IMR-90 (cell line): ENCODE data around the gene MOV10L1. TPM values are rescaled to one million over a fixed set of nuclear protein-coding genes. Genes with fewer than 3 reads are reported as not detected.

Experiments
- ATAC-seq: fragments of 200-7000 bp; cut with Tn5 transposase; 2 replicates; pipeline ENCODE4 v1.9.1; 2020; ENCODE audit warnings: low read depth, mild to moderate bottlenecking, moderate library complexity
- BruUV-seq: library from RNA; stranded (reverse); fragments of 400-500 nt; replicated peaks from 2 replicates; lab custom pipeline; 2021; lab: Mats Ljungman, UMichigan
- CTCF ChIA-PET: fragments of 300-600 bp; formaldehyde crosslinking; extraction: SDS; loops from one replicate; lab custom pipeline; 2021; ENCODE audit warnings: antibody characterized with exemption; lab: Yijun Ruan, JAX
- POLR2A ChIA-PET: fragments of 300-600 bp; sonication (Branson Sonifier 250); formaldehyde crosslinking; loops from one replicate; lab custom pipeline; 2022; ENCODE audit warnings: antibody characterized with exemption; ENCODE audit not compliant: unreplicated experiment; lab: Charles Lee
- DNase-seq: peaks from one replicate; pipeline ENCODE4 v3.0.0; 2013
- H2AFZ ChIP-seq: replicated peaks from 2 replicates; pipeline ENCODE3; 2013; ENCODE audit warnings: low read length, mild to moderate bottlenecking; ENCODE audit not compliant: poor library complexity
- H2AK5ac ChIP-seq: 2 replicates; pipeline ENCODE4 v1.6.1; 2013; ENCODE audit warnings: low read depth, low read length, inconsistent platforms
- H2AK9ac ChIP-seq: replicated peaks from 2 replicates; pipeline ENCODE3; 2013; ENCODE audit warnings: mild to moderate bottlenecking, low read depth, low read length, moderate library complexity; ENCODE audit not compliant: poor library complexity
- H2BK120ac ChIP-seq: 2 replicates; pipeline ENCODE4 v1.6.1; 2013; ENCODE audit warnings: low read depth, low read length, inconsistent platforms
- H2BK15ac ChIP-seq: 3 replicates; pipeline ENCODE4 v1.6.1; 2013; ENCODE audit warnings: low read depth, low read length, inconsistent platforms
- H2BK20ac ChIP-seq: 2 replicates; pipeline ENCODE4 v1.6.1; 2013; ENCODE audit warnings: low read depth, mild to moderate bottlenecking, inconsistent platforms, low read length, moderate library complexity
- H2BK5ac ChIP-seq: 2 replicates; pipeline ENCODE4 v1.6.1; 2013; ENCODE audit warnings: mild to moderate bottlenecking, low read depth, low read length, inconsistent platforms; ENCODE audit not compliant: poor library complexity, severe bottlenecking
- H3K14ac ChIP-seq: replicated peaks from 2 replicates; pipeline ENCODE4 v1.6.1; 2013; ENCODE audit warnings: low read depth, low read length, inconsistent platforms
- H3K18ac ChIP-seq: 2 replicates; pipeline ENCODE4 v1.6.1; 2013; ENCODE audit warnings: low read depth, low read length, control low read depth
- H3K23ac ChIP-seq: 2 replicates; pipeline ENCODE4 v1.6.1; 2013; ENCODE audit warnings: low read depth, low read length, inconsistent platforms
- H3K27ac ChIP-seq: 2 replicates; pipeline ENCODE4 v1.5.1; 2013; ENCODE audit warnings: mild to moderate bottlenecking, control low read depth, low read length; ENCODE audit not compliant: insufficient read depth
- H3K27me3 ChIP-seq: 2 replicates; pipeline ENCODE4 v1.6.1; 2013; ENCODE audit warnings: low read length; ENCODE audit not compliant: control insufficient read depth, insufficient read depth
- H3K36me3 ChIP-seq: 2 replicates; pipeline ENCODE4 v1.6.1; 2013; ENCODE audit warnings: low read length, mixed read lengths; ENCODE audit not compliant: control insufficient read depth, insufficient read depth
- H3K4ac ChIP-seq: 2 replicates; pipeline ENCODE4 v1.6.1; 2013; ENCODE audit warnings: low read depth, low read length, inconsistent platforms
- H3K4me1 ChIP-seq: 2 replicates; pipeline ENCODE4 v1.6.1; 2013; ENCODE audit warnings: low read length, mixed read lengths; ENCODE audit not compliant: control insufficient read depth, insufficient read depth
- H3K4me2 ChIP-seq: 2 replicates; pipeline ENCODE4 v1.6.1; 2013; ENCODE audit warnings: low read depth, mild to moderate bottlenecking, control low read depth, low read length, moderate library complexity
- H3K4me3 ChIP-seq: 2 replicates; pipeline ENCODE4 v1.5.1; 2013; ENCODE audit warnings: low read depth, mild to moderate bottlenecking, control low read depth, low read length, moderate library complexity; ENCODE audit not compliant: insufficient read depth
- H3K56ac ChIP-seq: 2 replicates; pipeline ENCODE4 v1.6.1; 2013; ENCODE audit warnings: low read length, inconsistent platforms; ENCODE audit not compliant: insufficient read depth; ENCODE audit errors: extremely low read depth
- H3K79me1 ChIP-seq, 2 experiments: 2 replicates each; pipeline ENCODE4 v1.6.1; 2013; ENCODE audit warnings: low read length in 2 of 2, inconsistent platforms in 1 of 2, low read depth in 1 of 2
- H3K9ac ChIP-seq: 2 replicates; pipeline ENCODE4 v1.6.1; 2013; ENCODE audit warnings: low read depth, low read length, control low read depth
- H3K9me1 ChIP-seq: 2 replicates; pipeline ENCODE4 v1.6.1; 2013; ENCODE audit warnings: low read length, inconsistent platforms; ENCODE audit not compliant: insufficient read depth
- H3K9me3 ChIP-seq: 2 replicates; pipeline ENCODE4 v1.6.1; 2013; ENCODE audit warnings: low read length; ENCODE audit not compliant: control insufficient read depth, insufficient read depth
- H4K20me1 ChIP-seq: 2 replicates; pipeline ENCODE4 v1.6.1; 2013; ENCODE audit warnings: low read length, inconsistent platforms; ENCODE audit not compliant: insufficient read depth
- H4K5ac ChIP-seq: 2 replicates; pipeline ENCODE4 v1.6.1; 2013; ENCODE audit warnings: mild to moderate bottlenecking, low read depth, low read length, control low read depth
- H4K8ac ChIP-seq, 2 experiments: 2 replicates each; pipeline ENCODE4 v1.6.1; 2013; ENCODE audit warnings: low read depth in 2 of 2, low read length in 2 of 2, control low read depth in 1 of 2, inconsistent platforms in 1 of 2
- H4K91ac ChIP-seq: 2 replicates; pipeline ENCODE4 v1.6.1; 2013; ENCODE audit warnings: low read depth, low read length, inconsistent platforms; ENCODE audit not compliant: insufficient read depth
- BHLHE40 ChIP-seq: fragments of 150-350 bp; IDR thresholded peaks from 2 replicates; pipeline ENCODE4 v1.6.1; 2016; ENCODE audit warnings: mild to moderate bottlenecking, low read depth, low read length
- CEBPB ChIP-seq: IDR thresholded peaks from 2 replicates; pipeline ENCODE4 v1.6.1; 2012; ENCODE audit warnings: low read depth, low read length, improper control_type of control experiment
- CHD1 ChIP-seq: IDR thresholded peaks from 2 replicates; pipeline ENCODE4 v1.6.1; 2012; ENCODE audit warnings: low read depth, low read length, improper control_type of control experiment
- FOS ChIP-seq: fragments of 150-350 bp; IDR thresholded peaks from 2 replicates; pipeline ENCODE4 v1.6.1; 2016; ENCODE audit warnings: low read depth, low read length
- MAFK ChIP-seq: IDR thresholded peaks from 2 replicates; pipeline ENCODE4 v1.6.1; 2012; ENCODE audit warnings: low read depth, low read length, improper control_type of control experiment
- MAZ ChIP-seq: IDR thresholded peaks from 2 replicates; pipeline ENCODE4 v1.6.1; 2012; ENCODE audit warnings: low read depth, mild to moderate bottlenecking, low read length, improper control_type of control experiment, moderate library complexity, borderline replicate concordance
- MXI1 ChIP-seq: IDR thresholded peaks from 2 replicates; pipeline ENCODE4 v1.6.1; 2012; ENCODE audit warnings: low read depth, mild to moderate bottlenecking, low read length, moderate library complexity, borderline replicate concordance
- NFE2L2 ChIP-seq: fragments of 150-350 bp; IDR thresholded peaks from 2 replicates; pipeline ENCODE4 v1.6.1; 2016; ENCODE audit warnings: low read depth, mild to moderate bottlenecking, low read length
- POLR2A ChIP-seq: IDR thresholded peaks from 2 replicates; pipeline ENCODE4 v1.6.1; 2012; ENCODE audit warnings: mild to moderate bottlenecking, low read depth, low read length
- RAD21 ChIP-seq: IDR thresholded peaks from 2 replicates; pipeline ENCODE4 v1.6.1; 2012; ENCODE audit warnings: low read length, improper control_type of control experiment
- RCOR1 ChIP-seq: IDR thresholded peaks from 2 replicates; pipeline ENCODE4 v1.6.1; 2012; ENCODE audit warnings: mild to moderate bottlenecking, low read length, improper control_type of control experiment; ENCODE audit not compliant: insufficient replicate concordance
- RFX5 ChIP-seq: IDR thresholded peaks from 2 replicates; pipeline ENCODE4 v1.8.0; 2012; ENCODE audit warnings: low read depth, mild to moderate bottlenecking, low read length, moderate library complexity
- SMC3 ChIP-seq: fragments of 150-350 bp; IDR thresholded peaks from 2 replicates; pipeline ENCODE4 v1.6.1; 2016; ENCODE audit warnings: low read depth, mild to moderate bottlenecking, antibody characterized with exemption, low read length, moderate library complexity
- WGBS, 2 experiments: methylation state at CpG; one replicate each; pipeline versions ENCODE4 v1.1.5 to v1.1.7; 2013; ENCODE audit warnings: missing lambda C conversion rate in 2 of 2; ENCODE audit not compliant: insufficient read length in 1 of 2; ENCODE audit errors: extremely low coverage in 2 of 2; 5-methylcytosine and 5-hydroxymethylcytosine counted together
- dilution Hi-C: fragments of 300-500 bp; cut with HindIII; formaldehyde crosslinking; loops from one replicate; pipeline ENCODE4 v1.14.3; 2018; ENCODE audit warnings: low sequenced_read_pairs; ENCODE audit not compliant: unreplicated experiment
- in situ Hi-C: fragments of 300-500 bp; cut with MboI; formaldehyde crosslinking; loops from 3 replicates; pipeline ENCODE4 v1.14.3; 2019; ENCODE audit warnings: low sequenced_read_pairs, inconsistent platforms, mixed read lengths
- intact Hi-C: fragments of 100-400 bp; cut with micrococcal nuclease; formaldehyde crosslinking; loops from 2 replicates; pipeline ENCODE4 v1.10.0; 2022
- polyA plus RNA-seq, 3 experiments: library from polyadenylated mRNA; depleted of rRNA; stranded (reverse); fragments of >200 nt; gene quantifications; 2 replicates each; pipeline ENCODE4 v1.2.3, GENCODE V29; 2012; ENCODE audit warnings: low replicate concordance in 1 of 3
- total RNA-seq: library from RNA; depleted of rRNA; stranded (reverse); fragments of >200 nt; gene quantifications from 2 replicates; pipeline ENCODE4 v1.2.3, GENCODE V29; 2012
- TF ChIP-seq, protein P1 (sequence below): conservative IDR thresholded peaks from 2 replicates; pipeline ENCODE4 v1.5.1; 2012; ENCODE audit warnings: mild to moderate bottlenecking, low read depth, low read length, improper control_type of control experiment
- TF ChIP-seq, protein P2 (sequence below): fragments of 150-350 bp; IDR thresholded peaks from 2 replicates; pipeline ENCODE4 v1.6.1; 2017; ENCODE audit warnings: mild to moderate bottlenecking, antibody characterized with exemption, low read length, low read depth
- TF ChIP-seq, protein P3 (sequence below): fragments of 150-350 bp; IDR thresholded peaks from 2 replicates; pipeline ENCODE4 v1.6.1; 2016; ENCODE audit warnings: low read depth, mild to moderate bottlenecking, low read length, moderate library complexity, borderline replicate concordance

MOV10L1 gene
- total and polyA plus RNA-seq, 2 of the 4 experiments (the other 2 are of a cell fraction): 0.72 to 1.4 TPM

DNA sequence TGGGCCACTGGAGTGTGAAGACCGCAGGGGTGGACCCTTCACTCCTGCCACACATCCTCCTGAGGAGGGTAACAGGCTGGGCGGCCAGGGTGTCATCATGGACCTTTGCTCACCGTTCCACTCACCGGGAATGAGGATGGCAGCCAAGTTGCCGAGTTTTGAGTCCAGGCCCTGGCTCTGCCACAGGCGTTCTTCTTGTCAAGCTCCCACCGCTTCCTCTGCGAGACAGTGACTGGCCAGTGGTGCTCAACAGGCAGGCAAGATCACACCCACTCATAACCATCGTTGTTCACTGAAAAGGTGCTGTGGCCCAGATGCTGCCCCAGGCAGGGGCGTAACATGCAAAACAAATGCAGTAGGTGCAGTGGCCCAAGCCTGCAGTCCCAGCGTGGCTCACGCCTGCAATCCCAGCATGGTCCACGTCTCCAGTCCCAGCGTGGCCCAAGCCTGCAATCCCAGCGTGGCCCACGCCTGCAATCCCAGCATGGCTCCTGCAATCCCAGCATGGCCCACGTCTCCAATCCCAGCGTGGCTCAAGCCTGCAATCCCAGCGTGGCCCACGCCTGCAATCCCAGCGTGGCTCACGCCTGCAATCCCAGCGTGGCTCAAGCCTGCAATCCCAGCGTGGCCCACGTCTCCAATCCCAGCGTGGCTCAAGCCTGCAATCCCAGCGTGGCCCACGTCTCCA lies 75.8 kb downstream of the MOV10L1 start:
- Histone ChIP-seq H2BK120ac (no peak overlapping the region), H3K27ac (no peak overlapping the region), H3K9ac (no peak overlapping the region), H3K4ac (no peak overlapping the region), H3K56ac (no peak overlapping the region), H4K91ac (no peak overlapping the region), H3K27me3 (peaks cover 14% of the 10 kb centered on the region), H4K20me1 (no peaks in the 10 kb centered on the region), H3K4me1 (no peaks in the 10 kb centered on the region), H3K18ac (no peak overlapping the region), H2BK15ac (no peak overlapping the region), H3K4me2 (no peak overlapping the region), H2AK9ac (peak overlapping the region; percentile 16), H3K36me3 (peaks cover 7% of the 10 kb centered on the region), H3K9me1 (no peaks in the 10 kb centered on the region), H2BK20ac (no peak overlapping the region), H2BK5ac (no peak overlapping the region), H4K8ac (no peak overlapping the region), H3K79me1 (no peaks in the 10 kb centered on the region), H3K14ac (no peak overlapping the region), H3K23ac (no peak overlapping the region), H2AK5ac (no peak overlapping the region), H3K4me3 (no peak overlapping the region), H3K9me3 (no peaks in the 10 kb centered on the region), H4K5ac (no peak overlapping the region), H2AFZ (no peak overlapping the region)
- TF ChIP-seq, protein P1, sequence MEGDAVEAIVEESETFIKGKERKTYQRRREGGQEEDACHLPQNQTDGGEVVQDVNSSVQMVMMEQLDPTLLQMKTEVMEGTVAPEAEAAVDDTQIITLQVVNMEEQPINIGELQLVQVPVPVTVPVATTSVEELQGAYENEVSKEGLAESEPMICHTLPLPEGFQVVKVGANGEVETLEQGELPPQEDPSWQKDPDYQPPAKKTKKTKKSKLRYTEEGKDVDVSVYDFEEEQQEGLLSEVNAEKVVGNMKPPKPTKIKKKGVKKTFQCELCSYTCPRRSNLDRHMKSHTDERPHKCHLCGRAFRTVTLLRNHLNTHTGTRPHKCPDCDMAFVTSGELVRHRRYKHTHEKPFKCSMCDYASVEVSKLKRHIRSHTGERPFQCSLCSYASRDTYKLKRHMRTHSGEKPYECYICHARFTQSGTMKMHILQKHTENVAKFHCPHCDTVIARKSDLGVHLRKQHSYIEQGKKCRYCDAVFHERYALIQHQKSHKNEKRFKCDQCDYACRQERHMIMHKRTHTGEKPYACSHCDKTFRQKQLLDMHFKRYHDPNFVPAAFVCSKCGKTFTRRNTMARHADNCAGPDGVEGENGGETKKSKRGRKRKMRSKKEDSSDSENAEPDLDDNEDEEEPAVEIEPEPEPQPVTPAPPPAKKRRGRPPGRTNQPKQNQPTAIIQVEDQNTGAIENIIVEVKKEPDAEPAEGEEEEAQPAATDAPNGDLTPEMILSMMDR: no peak
- TF ChIP-seq MAFK: no peak
- TF ChIP-seq SMC3: no peak
- TF ChIP-seq, protein P2, sequence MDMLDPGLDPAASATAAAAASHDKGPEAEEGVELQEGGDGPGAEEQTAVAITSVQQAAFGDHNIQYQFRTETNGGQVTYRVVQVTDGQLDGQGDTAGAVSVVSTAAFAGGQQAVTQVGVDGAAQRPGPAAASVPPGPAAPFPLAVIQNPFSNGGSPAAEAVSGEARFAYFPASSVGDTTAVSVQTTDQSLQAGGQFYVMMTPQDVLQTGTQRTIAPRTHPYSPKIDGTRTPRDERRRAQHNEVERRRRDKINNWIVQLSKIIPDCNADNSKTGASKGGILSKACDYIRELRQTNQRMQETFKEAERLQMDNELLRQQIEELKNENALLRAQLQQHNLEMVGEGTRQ: no peak
- TF ChIP-seq RAD21: no peak
- TF ChIP-seq BHLHE40: no peak
- TF ChIP-seq NFE2L2: no peak
- no peak for TF ChIP-seq MAZ
- no peak for TF ChIP-seq FOS
- TF ChIP-seq CHD1: no peak
- TF ChIP-seq, protein P3, sequence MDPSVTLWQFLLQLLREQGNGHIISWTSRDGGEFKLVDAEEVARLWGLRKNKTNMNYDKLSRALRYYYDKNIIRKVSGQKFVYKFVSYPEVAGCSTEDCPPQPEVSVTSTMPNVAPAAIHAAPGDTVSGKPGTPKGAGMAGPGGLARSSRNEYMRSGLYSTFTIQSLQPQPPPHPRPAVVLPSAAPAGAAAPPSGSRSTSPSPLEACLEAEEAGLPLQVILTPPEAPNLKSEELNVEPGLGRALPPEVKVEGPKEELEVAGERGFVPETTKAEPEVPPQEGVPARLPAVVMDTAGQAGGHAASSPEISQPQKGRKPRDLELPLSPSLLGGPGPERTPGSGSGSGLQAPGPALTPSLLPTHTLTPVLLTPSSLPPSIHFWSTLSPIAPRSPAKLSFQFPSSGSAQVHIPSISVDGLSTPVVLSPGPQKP: no peak
- no peak for TF ChIP-seq RCOR1
- no peak for TF ChIP-seq MXI1
- TF ChIP-seq RFX5: no peak
- no peak for TF ChIP-seq POLR2A
- TF ChIP-seq CEBPB: no peak
- CTCF ChIA-PET: no interaction called here
- BruUV-seq: no TSS peak
- POLR2A ChIA-PET: no interaction called here
- dilution Hi-C loops: no loop called here
- ATAC-seq (no peak), DNase-seq (no peak)
- in situ Hi-C loops: no loop called here
- intact Hi-C loops: no loop called here
- WGBS, 2 experiments: 93% methylated on average over 25 of the region's 28 CpGs; no CpG with 5 or more reads in 1 of the 2 experiments
